Kidney glomerular epithelial cell (primary cell): ENCODE results near the gene SH3BP2.

Source experiments
- DNase-seq: peaks from one replicate; lab custom pipeline; 2025; lab: John Stamatoyannopoulos, UW

The SH3BP2 gene

GRCh38 chr4:2819244-2820215, 26.6 kb downstream of the SH3BP2 start:
- DNase-seq, result no peak

DNA sequence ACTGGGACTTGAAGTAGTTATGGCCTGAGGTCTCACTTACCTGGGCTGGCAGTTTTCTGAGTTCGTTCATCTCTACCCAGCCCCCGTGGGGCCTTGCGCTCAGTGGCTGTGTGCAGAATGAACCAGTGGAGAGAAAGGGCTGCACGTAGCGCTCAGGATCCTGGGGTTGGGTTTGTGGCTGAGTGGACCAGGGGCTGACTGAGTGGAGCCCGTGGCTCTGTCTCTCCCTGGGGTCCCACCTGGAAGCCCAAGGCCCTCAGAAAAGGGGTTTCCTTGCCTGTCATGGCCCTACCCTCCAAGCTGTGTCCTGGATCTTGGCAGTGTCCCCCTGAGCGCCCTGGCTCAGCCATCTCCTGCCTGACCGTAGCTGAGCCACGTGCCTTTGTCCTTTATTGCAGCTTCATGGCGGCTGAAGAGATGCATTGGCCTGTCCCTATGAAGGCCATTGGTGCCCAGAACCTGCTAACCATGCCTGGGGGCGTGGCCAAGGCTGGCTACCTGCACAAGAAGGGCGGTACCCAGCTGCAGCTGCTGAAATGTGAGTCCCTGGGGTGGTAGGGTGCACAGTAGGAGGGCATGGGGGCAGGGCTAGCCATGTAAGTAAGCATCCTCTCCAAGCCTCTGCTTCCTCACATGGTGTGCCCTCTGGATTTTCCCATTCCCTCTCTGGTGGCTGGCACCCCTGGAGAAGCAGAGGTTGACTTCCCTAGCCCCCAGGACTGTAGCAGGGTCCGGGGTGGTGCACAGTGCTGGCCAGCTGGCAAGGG, 27.5 kb downstream of the SH3BP2 start:
- no peak for DNase-seq

GRCh38 chr4:2822461-2823300, 29.8 kb downstream of the SH3BP2 start:
- DNase-seq, result no peak

DNA sequence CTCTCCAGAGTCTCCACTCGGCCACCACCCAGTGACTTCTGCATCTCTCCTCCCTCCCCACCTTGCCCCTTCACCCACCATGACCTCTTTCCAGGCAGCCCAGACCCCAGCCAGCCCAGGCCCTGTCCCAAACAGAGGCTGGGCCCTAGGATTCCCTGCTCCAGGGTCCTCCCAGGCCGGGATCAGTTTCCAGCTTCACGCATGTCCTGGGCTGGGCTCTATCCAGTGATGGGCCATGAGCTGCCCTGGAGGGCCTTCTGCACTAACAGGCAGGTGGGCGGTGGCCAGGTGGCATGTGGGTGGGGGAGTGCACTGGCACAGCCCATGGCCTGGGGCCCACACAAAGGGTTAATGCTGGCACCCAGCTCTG, 30.4 kb downstream of the SH3BP2 start:
- DNase-seq, result no peak

DNA sequence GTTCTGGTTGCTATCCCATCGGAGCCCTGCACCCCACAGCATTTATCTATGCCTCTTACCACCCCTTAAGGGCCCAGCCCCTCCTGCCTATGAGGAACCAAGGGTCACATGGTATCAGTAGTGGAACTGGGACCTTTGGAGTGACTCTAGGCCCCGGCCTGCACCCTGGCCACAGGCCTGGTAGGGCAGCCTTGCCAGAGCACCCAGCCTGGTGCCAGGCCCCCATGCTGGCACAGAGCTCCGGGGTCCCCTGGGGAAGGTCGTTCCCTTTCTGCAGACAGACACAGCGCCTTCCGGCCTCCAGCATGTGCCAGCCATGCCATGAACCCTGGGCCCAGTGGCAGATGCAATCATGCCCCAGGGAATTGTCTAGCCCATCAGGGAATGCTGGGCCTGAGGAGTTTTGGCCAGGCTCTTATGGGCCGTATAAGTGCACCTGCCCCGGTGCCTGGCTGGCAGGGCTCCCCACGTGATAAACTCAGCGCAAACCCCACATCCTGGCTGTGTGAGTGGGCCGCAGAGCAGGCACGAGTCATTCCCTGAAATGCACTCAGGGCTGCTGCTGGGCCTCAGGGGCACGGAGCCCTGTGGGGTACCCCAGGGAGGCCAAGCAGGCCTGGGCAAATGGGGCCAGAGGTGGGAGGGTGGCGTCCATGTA, 30.9 kb downstream of the SH3BP2 start:
- no peak for DNase-seq

- DNase-seq, result no peak
Observed at GRCh38 chr4:2824329-2824835, 31.5 kb downstream of the SH3BP2 start.

GRCh38 chr4:2824836-2825381, 32.0 kb downstream of the SH3BP2 start:
- no peak for DNase-seq

DNA sequence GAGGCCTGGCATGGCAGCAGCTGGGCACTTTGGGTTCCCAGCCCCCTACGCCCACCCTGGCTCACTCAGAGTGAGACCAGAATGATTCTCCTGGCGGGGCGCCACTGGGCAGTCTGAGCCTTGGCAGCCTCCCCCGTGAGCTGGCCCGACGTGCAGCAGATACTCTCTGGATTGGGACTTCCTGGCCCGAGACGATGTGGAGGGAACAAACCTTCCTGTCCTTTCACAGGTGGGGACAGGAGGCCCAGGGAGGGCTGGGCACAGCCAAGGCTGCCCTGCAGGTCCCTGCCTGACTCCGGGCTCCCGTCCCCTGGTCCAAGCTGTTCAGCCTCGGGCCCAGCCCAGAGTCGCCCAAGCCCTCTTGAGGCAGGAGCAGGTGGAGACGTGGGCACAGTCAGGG, 32.9 kb downstream of the SH3BP2 start:
- no peak for DNase-seq

GRCh38 chr4:2827071-2827873, 34.4 kb downstream of the SH3BP2 start:
- DNase-seq, result no peak

GRCh38 chr4:2827874-2828751, 35.2 kb downstream of the SH3BP2 start:
- DNase-seq, result no peak

DNA sequence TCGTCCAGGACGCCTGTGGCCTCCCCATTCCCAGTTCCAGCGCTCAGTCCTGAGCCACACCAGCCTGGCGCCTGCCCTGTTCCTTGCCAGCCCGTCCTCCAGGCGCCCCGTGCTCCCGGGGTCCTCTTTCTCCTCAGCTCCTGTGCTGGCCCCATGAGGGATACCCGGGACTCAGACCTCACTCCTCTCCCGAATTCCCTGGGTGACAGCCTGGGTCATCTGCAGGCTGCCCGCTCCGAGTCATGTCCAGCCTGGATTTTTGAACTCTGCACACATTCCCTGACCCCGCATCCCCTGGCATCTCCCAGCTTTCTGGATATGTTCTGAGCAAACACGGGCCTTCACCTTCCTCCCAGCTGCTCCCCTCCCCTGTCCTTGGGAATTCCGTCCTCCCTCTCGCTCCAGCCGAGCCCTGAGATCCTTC, 35.9 kb downstream of the SH3BP2 start:
- DNase-seq, result no peak

GRCh38 chr4:2829321-2829932, 36.5 kb downstream of the SH3BP2 start:
- no peak for DNase-seq

- DNase-seq, result no peak
Observed at GRCh38 chr4:2829933-2830451, 37.1 kb downstream of the SH3BP2 start.

GRCh38 chr4:2830632-2831610, 38.0 kb downstream of the SH3BP2 start:
- no peak for DNase-seq

- DNase-seq, result no peak
Observed at GRCh38 chr4:2831611-2832308, 38.9 kb downstream of the SH3BP2 start.

- no peak for DNase-seq
Observed at GRCh38 chr4:2832309-2832980, 39.6 kb downstream of the SH3BP2 start.
